ENCODE results near the gene MID1IP1. TPM values are rescaled to one million over a fixed set of nuclear protein-coding genes. Genes with fewer than 3 reads are reported as not detected.

Gene MID1IP1
- total and polyA plus RNA-seq, 4 donors = 6.8 to 92.0 (median 37.0) TPM

GRCh38 chrX:38819709-38820108, 18.4 kb downstream of the MID1IP1 start (continued):
- TF ChIP-seq, protein P1, sequence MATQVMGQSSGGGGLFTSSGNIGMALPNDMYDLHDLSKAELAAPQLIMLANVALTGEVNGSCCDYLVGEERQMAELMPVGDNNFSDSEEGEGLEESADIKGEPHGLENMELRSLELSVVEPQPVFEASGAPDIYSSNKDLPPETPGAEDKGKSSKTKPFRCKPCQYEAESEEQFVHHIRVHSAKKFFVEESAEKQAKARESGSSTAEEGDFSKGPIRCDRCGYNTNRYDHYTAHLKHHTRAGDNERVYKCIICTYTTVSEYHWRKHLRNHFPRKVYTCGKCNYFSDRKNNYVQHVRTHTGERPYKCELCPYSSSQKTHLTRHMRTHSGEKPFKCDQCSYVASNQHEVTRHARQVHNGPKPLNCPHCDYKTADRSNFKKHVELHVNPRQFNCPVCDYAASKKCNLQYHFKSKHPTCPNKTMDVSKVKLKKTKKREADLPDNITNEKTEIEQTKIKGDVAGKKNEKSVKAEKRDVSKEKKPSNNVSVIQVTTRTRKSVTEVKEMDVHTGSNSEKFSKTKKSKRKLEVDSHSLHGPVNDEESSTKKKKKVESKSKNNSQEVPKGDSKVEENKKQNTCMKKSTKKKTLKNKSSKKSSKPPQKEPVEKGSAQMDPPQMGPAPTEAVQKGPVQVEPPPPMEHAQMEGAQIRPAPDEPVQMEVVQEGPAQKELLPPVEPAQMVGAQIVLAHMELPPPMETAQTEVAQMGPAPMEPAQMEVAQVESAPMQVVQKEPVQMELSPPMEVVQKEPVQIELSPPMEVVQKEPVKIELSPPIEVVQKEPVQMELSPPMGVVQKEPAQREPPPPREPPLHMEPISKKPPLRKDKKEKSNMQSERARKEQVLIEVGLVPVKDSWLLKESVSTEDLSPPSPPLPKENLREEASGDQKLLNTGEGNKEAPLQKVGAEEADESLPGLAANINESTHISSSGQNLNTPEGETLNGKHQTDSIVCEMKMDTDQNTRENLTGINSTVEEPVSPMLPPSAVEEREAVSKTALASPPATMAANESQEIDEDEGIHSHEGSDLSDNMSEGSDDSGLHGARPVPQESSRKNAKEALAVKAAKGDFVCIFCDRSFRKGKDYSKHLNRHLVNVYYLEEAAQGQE (IDR thresholded peaks at IDR 0.05) = no peak
- TF ChIP-seq RAD21 (IDR thresholded peaks at IDR 0.05) = no peak
- TF ChIP-seq FOXA2 (IDR thresholded peaks at IDR 0.05) = no peak

- DNase-seq (ENCODE audit: low spot score) = no peak
- Histone ChIP-seq H3K9me3 (ENCODE audit: control insufficient read depth in 4 of 4, low read length in 3 of 4) (no peaks in the 10 kb centered on the region), H3K27ac (ENCODE audit: low read depth in 1 of 2, low read length in 2 of 2) (no peak overlapping the region), H3K27me3 (ENCODE audit: control insufficient read depth in 4 of 4, insufficient read depth in 4 of 4, low read length in 3 of 4) (no peaks in the 10 kb centered on the region), H3K4me1 (ENCODE audit: control insufficient read depth in 4 of 4, insufficient read depth in 4 of 4, low read length in 3 of 4) (peaks cover 0 to 3% (median 0%) of the 10 kb centered on the region in 4 donors), H3K9ac (ENCODE audit: low read depth in 1 of 2, low read length in 2 of 2) (no peak overlapping the region), H3K36me3 (ENCODE audit: control insufficient read depth in 4 of 4, insufficient read depth in 3 of 4, low read depth in 1 of 4, low read length in 3 of 4) (no peaks in the 10 kb centered on the region), H3K4me3 (ENCODE audit: low read depth in 1 of 3, low read length in 3 of 3) (no peak overlapping the region)
- 99% methylated on average over 2 of the region's 2 CpGs for WGBS
- TF ChIP-seq FOXA1 (IDR thresholded peaks at IDR 0.05) (no peak), JUND (IDR thresholded peaks at IDR 0.05) (no peak), SP1 (IDR thresholded peaks at IDR 0.05) (no peak)
- TF ChIP-seq, protein P1 (IDR thresholded peaks at IDR 0.05) = no peak
Measured at GRCh38 chrX:38820751-38821150, 19.5 kb downstream of the MID1IP1 start.

- H3K9me3 ChIP-seq (ENCODE audit: control insufficient read depth in 4 of 4, low read length in 3 of 4) = no peaks in the 10 kb centered on the region
- WGBS = 98% methylated on average over 2 of the region's 2 CpGs
- no peak for DNase-seq (ENCODE audit: low spot score)
- no peak overlapping the region for H3K9ac ChIP-seq (ENCODE audit: low read depth in 1 of 2, low read length in 2 of 2)
- H3K27ac ChIP-seq (ENCODE audit: low read depth in 1 of 2, low read length in 2 of 2) = no peak overlapping the region
- H3K36me3 ChIP-seq (ENCODE audit: control insufficient read depth in 4 of 4, insufficient read depth in 3 of 4, low read depth in 1 of 4, low read length in 3 of 4) = no peaks in the 10 kb centered on the region
- H3K4me1 ChIP-seq (ENCODE audit: control insufficient read depth in 4 of 4, insufficient read depth in 4 of 4, low read length in 3 of 4) = no peaks in the 10 kb centered on the region
- no peak overlapping the region for H3K4me3 ChIP-seq (ENCODE audit: low read depth in 1 of 3, low read length in 3 of 3)
- TF ChIP-seq FOXA1 (IDR thresholded peaks at IDR 0.05) (no peak), NR2F2 (IDR thresholded peaks at IDR 0.05) (no peak)
- TF ChIP-seq, protein P1 (IDR thresholded peaks at IDR 0.05) = no peak
- no peaks in the 10 kb centered on the region for H3K27me3 ChIP-seq (ENCODE audit: control insufficient read depth in 4 of 4, insufficient read depth in 4 of 4, low read length in 3 of 4)
Measured at GRCh38 chrX:38824176-38824575, 22.9 kb downstream of the MID1IP1 start.
